Stimulated activated CD4-positive, alpha-beta T cell treated with anti-CD3 and anti-CD28 coated beads, Interleukin-4, amount 100 ng/mL, for 24 hours (primary cell): ENCODE measurements around the gene MLH1.

Experiments
- DNase-seq: peaks from one replicate; pipeline ENCODE4 v3.0.0-alpha.2; 2020

The MLH1 gene

GRCh38 chr3:36988356-36988755 is 5.0 kb upstream of the MLH1 start:
- DNase-seq = no peak

- no peak for DNase-seq
Measured at GRCh38 chr3:36989005-36989404, 4.3 kb upstream of the MLH1 start.

- no peak for DNase-seq
Measured at GRCh38 chr3:36989568-36989967, 3.8 kb upstream of the MLH1 start.

GRCh38 chr3:36991147-36991546 is 2.2 kb upstream of the MLH1 start:
- peak; percentile 33 for DNase-seq

- peak; percentile 23 for DNase-seq
Measured at GRCh38 chr3:36991923-36992805, 1.2 kb upstream of the MLH1 start.

- DNase-seq = no peak
Measured at GRCh38 chr3:36992806-36993325, 452 bp upstream of the MLH1 start, which contains the start of gene EPM2AIP1. TSS of gene EPM2AIP1 (minus strand) at chr3:36993131. CDS start at chr3:36993077, 54 bp downstream.

GRCh38 chr3:37014620-37015019 is 21.3 kb downstream of the MLH1 start:
- no peak for DNase-seq

- no peak for DNase-seq
Measured at GRCh38 chr3:37015642-37016041, 22.3 kb downstream of the MLH1 start.

- DNase-seq = no peak
Measured at GRCh38 chr3:37016903-37017302, 23.6 kb downstream of the MLH1 start.

GRCh38 chr3:37017683-37018082 is 24.4 kb downstream of the MLH1 start:
- DNase-seq = no peak

- DNase-seq = no peak
Measured at GRCh38 chr3:37024092-37024491, 30.8 kb downstream of the MLH1 start.

GRCh38 chr3:37024820-37025405 is 31.6 kb downstream of the MLH1 start:
- DNase-seq = no peak

GRCh38 chr3:37025561-37026335 is 32.4 kb downstream of the MLH1 start:
- no peak for DNase-seq

- DNase-seq = no peak
Measured at GRCh38 chr3:37026851-37027250, 33.5 kb downstream of the MLH1 start.

GRCh38 chr3:37028329-37028728 is 35.0 kb downstream of the MLH1 start:
- DNase-seq = no peak

- no peak for DNase-seq
Measured at GRCh38 chr3:37029111-37029510, 35.8 kb downstream of the MLH1 start.

- no peak for DNase-seq
Measured at GRCh38 chr3:37029516-37030163, 36.3 kb downstream of the MLH1 start.

- no peak for DNase-seq
Measured at GRCh38 chr3:37030588-37030987, 37.3 kb downstream of the MLH1 start.

GRCh38 chr3:37031096-37031682 is 37.9 kb downstream of the MLH1 start:
- no peak for DNase-seq

GRCh38 chr3:37032961-37033360 is 39.6 kb downstream of the MLH1 start:
- no peak for DNase-seq

GRCh38 chr3:37037352-37037751 is 44.0 kb downstream of the MLH1 start:
- DNase-seq = no peak

- no peak for DNase-seq
Measured at GRCh38 chr3:37039161-37039846, 46.0 kb downstream of the MLH1 start.
